Left lung (tissue), 10 donors: ENCODE data around the gene AUTS2. TPM values are rescaled to one million over a fixed set of nuclear protein-coding genes. Genes with fewer than 3 reads are reported as not detected.

ENCODE experiments used
- ATAC-seq: fragments of 200-7000 bp; cut with Tn5 transposase; one replicate; pipeline ENCODE4 v1.9.1; 2020; ENCODE audit warnings: moderate library complexity
- DNase-seq, 4 donors: peaks; one replicate each; pipeline ENCODE4 v3.0.0-alpha.2; 2013 to 2020
- H3K27ac ChIP-seq, 2 donors: fragments of 200-600 bp; sonication (generic) in 1 of 2; one replicate each; pipeline versions ENCODE4 v1.5.0 to v1.8.0; 2020 to 2021
- H3K27me3 ChIP-seq, 2 donors: fragments of 200-600 bp; sonication (generic) in 1 of 2; one replicate each; pipeline versions ENCODE4 v1.5.0 to v1.8.0; 2020 to 2021
- H3K36me3 ChIP-seq, 2 donors: fragments of 200-600 bp; sonication (generic) in 1 of 2; one replicate each; pipeline versions ENCODE4 v1.5.0 to v1.8.0; 2020 to 2021
- H3K4me1 ChIP-seq, 2 donors: fragments of 200-600 bp; one replicate each; pipeline ENCODE4 v1.8.0; 2021
- H3K4me3 ChIP-seq, 2 donors: fragments of 200-600 bp; sonication (generic) in 1 of 2; one replicate each; pipeline versions ENCODE4 v1.5.0 to v1.8.0; 2020 to 2021; ENCODE audit warnings: mild to moderate bottlenecking in 1 of 2
- H3K9me3 ChIP-seq, 2 donors: fragments of 200-600 bp; sonication (generic) in 1 of 2; one replicate each; pipeline versions ENCODE4 v1.5.0 to v1.8.0; 2020 to 2021
- intact Hi-C, 2 donors: fragments of 100-400 bp; cut with DNase I; formaldehyde crosslinking; loops; one replicate each; pipeline versions ENCODE4 v1.11.2 to v1.14.2; 2022
- polyA plus RNA-seq, 6 donors: library from polyadenylated mRNA; unstranded; fragments of 120-200 nt; gene quantifications; one replicate each; pipeline ENCODE4 v1.2.1, GENCODE V29; 2013; ENCODE audit not compliant: insufficient read length in 6 of 6
- total RNA-seq, 2 donors: library from RNA; stranded (reverse); fragmentation: NEBNext Ultra II Directional; extraction: Animal tissue kit (Norgen Biotek cat#: 25700); gene quantifications; one replicate each; pipeline ENCODE4 v1.2.1, GENCODE V29; 2021
- TF ChIP-seq, protein P1 (sequence below), 2 donors: fragments of 200-600 bp; sonication (generic) in 1 of 2; IDR thresholded peaks; one replicate each; pipeline versions ENCODE4 v1.5.0 to v1.8.0; 2021; ENCODE audit warnings: antibody characterized with exemption in 2 of 2
- donor health status: DM: no; HTN: yes; CAD: no.
- donor health status: DM: no; HTN: no; CAD: no.

Gene AUTS2
- total and polyA plus RNA-seq, 8 donors, result 40.4 to 119 (median 103) TPM

DNA sequence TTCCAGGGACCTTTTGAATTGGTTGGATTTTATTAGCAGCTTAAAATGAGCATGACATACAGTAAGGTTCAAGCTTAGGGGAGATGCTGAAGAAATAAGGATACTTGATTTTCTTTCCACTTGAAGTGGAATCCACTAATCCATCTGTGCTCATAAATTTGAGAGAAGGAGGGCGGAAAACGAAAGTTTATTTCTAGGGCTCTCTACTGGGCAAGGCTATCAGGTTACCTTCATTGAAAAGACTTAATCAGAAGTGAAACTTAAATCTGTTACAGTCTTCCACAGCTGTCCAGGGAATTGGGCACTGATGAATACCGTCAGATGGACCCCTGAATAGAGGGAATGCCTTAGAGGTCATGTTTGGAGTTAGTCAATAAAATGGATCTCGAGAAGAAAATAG is 21.8 kb downstream of the AUTS2 start:
- H3K27ac ChIP-seq, result no peak overlapping the region
- no peaks in the 10 kb centered on the region for H3K4me1 ChIP-seq
- ATAC-seq (peak; percentile 53), DNase-seq (no peak)
- TF ChIP-seq, protein P1, sequence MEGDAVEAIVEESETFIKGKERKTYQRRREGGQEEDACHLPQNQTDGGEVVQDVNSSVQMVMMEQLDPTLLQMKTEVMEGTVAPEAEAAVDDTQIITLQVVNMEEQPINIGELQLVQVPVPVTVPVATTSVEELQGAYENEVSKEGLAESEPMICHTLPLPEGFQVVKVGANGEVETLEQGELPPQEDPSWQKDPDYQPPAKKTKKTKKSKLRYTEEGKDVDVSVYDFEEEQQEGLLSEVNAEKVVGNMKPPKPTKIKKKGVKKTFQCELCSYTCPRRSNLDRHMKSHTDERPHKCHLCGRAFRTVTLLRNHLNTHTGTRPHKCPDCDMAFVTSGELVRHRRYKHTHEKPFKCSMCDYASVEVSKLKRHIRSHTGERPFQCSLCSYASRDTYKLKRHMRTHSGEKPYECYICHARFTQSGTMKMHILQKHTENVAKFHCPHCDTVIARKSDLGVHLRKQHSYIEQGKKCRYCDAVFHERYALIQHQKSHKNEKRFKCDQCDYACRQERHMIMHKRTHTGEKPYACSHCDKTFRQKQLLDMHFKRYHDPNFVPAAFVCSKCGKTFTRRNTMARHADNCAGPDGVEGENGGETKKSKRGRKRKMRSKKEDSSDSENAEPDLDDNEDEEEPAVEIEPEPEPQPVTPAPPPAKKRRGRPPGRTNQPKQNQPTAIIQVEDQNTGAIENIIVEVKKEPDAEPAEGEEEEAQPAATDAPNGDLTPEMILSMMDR (IDR thresholded peaks at IDR 0.05), result no peak
- no peaks in the 10 kb centered on the region for H3K27me3 ChIP-seq
- H3K36me3 ChIP-seq, result no peaks in the 10 kb centered on the region
- H3K9me3 ChIP-seq, result no peaks in the 10 kb centered on the region
- no peak overlapping the region for H3K4me3 ChIP-seq
- intact Hi-C loops, result no loop called here

DNA sequence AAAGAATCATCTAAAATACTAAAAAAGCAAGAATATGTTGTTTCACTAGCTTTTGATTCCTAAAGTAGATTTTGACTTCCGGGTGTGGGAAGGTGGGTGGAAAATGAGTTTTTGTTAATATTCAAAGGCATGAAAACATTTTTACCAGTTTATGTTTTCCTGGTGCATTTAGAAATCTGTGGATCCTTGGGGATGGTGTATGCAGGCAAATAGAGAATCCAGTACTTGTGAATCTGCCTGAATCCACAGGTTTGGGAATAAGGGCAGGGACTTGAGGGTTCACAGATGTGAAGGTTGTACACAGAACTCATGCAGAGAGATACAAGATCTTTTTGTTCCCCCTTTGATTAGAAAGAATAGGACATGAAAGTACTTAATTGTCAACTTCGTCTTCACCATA is 22.4 kb downstream of the AUTS2 start:
- Histone ChIP-seq H3K4me3 (no peak overlapping the region), H3K27ac (no peak overlapping the region), H3K9me3 (no peaks in the 10 kb centered on the region), H3K27me3 (no peaks in the 10 kb centered on the region), H3K4me1 (no peaks in the 10 kb centered on the region), H3K36me3 (no peaks in the 10 kb centered on the region)
- no peak for DNase-seq
- no peak for ATAC-seq
- intact Hi-C loops, result no loop called here
- TF ChIP-seq, protein P1 (IDR thresholded peaks at IDR 0.05), result no peak

DNA sequence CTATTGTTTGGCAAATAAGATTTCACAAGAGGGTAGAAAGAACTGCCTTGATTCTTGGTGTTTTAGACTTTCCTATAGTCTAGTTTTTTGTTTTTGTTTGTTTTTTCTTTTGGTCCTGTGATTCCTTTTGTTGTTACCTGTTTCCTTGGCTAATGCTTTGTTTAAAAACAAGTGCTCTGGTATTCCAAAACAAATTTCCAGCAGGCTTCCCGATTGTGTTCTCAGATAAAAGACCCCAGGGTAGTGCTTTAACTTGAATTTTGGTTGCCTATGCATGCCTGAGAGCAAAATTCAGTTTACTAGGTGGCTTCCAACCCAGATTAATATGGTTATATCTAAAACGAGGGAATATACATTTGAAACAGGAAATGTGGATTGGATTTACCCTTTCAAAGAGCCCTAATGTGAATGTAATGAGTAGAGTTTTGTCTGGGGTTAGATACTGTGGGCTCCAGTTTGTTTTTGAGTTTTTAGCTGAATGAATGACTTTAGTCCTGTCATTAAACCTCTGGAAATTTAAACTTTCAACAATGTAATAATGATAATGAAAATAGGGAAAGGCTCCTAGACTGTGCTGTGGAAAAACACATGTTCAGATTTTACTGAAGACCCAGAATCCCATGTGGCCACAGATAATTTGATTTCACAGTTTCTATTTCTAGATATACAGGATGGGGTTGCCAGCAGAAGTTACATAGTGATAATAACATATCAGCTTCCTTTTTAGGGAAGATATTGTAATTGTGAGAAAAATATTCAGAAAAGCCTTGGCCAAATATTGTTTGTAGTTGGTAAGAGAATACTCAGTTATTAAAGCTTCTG is 23.9 kb downstream of the AUTS2 start:
- H3K36me3 ChIP-seq, result no peaks in the 10 kb centered on the region
- intact Hi-C loops, result no loop called here
- ATAC-seq, result no peak
- H3K4me3 ChIP-seq, result no peak overlapping the region
- H3K9me3 ChIP-seq, result no peaks in the 10 kb centered on the region
- no peaks in the 10 kb centered on the region for H3K4me1 ChIP-seq
- TF ChIP-seq, protein P1 (IDR thresholded peaks at IDR 0.05), result no peak
- no peak for DNase-seq
- no peaks in the 10 kb centered on the region for H3K27me3 ChIP-seq
- H3K27ac ChIP-seq, result no peak overlapping the region

DNA sequence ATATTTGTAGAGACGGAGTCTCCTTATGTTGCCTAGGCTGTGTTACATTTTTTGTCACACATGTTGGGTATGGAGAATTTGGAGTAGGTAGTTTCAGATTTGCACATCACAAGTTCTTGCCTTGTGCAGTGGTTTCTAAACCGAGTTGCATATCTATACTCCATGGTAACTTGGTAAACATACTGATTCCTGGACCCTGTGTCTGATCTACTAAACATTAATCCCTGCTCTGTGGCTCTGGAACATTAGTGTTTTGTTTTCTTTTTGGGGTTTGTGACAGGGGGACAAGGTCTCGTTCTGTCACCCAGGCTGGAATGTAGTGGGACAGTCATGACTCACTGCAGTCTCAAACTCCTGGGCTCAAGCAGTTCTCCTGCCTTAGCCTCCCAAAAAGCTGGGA is 24.7 kb downstream of the AUTS2 start:
- Histone ChIP-seq H3K27ac (no peak overlapping the region), H3K36me3 (no peaks in the 10 kb centered on the region), H3K4me1 (no peaks in the 10 kb centered on the region), H3K9me3 (no peaks in the 10 kb centered on the region), H3K27me3 (no peaks in the 10 kb centered on the region), H3K4me3 (no peak overlapping the region)
- TF ChIP-seq, protein P1 (IDR thresholded peaks at IDR 0.05), result no peak
- intact Hi-C loops, result no loop called here
- no peak for DNase-seq
- peak; percentile 31 for ATAC-seq

DNA sequence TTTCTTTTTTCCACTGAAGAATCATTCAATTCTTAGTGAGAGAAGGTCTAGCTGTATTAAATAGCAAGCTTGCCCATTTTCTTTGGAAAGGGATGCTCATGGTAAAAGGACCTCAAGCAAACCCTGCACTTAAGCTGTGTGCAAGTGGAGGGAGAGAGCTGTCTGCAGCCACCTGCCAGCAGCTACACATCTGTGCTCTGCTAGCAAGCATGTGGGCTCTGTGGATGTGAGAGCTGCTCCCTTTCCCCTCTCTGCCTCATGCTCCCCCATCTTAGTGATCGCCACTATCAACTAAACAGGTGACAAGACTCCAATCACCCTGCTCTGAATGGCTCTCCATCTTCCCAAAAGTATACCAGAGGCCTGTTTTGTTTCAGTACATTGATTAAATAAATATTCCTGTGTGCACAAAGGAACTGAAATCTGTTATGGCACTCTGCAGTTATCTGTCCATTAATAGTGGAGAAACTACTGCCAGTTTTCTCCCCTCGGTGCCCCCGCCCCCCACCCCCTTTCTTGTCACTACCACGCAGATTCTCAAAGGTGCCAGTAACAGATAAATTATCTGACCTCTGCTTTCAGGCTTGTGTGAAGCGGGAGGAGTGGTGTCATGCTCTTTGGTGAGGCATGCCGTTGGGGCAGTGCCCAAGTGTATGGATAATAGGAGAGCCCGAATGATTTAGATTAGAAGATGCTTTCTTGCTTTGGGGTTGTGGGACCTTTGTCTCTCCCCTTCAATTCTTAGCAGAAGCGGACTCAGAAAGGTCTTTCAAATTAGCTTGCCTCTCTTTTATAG is 26.4 kb downstream of the AUTS2 start:
- Histone ChIP-seq H3K9me3 (no peaks in the 10 kb centered on the region), H3K4me3 (no peak overlapping the region), H3K36me3 (no peaks in the 10 kb centered on the region), H3K27ac (no peak overlapping the region), H3K27me3 (no peaks in the 10 kb centered on the region), H3K4me1 (no peaks in the 10 kb centered on the region)
- ATAC-seq, result no peak
- intact Hi-C loops, result no loop called here
- TF ChIP-seq, protein P1 (IDR thresholded peaks at IDR 0.05), result no peak
- no peak for DNase-seq
